Mesendoderm (in vitro differentiated cells): ENCODE data around the gene VSIG2. TPM values are rescaled to one million over a fixed set of nuclear protein-coding genes. Genes with fewer than 3 reads are reported as not detected.
A peak's percentile ranks its signal among the peaks of the same experiment; 100 is the strongest.

ENCODE experiments used
- DNase-seq: peaks from one replicate; pipeline ENCODE4 v3.0.0; 2013
- H2AK5ac ChIP-seq: 2 replicates; pipeline ENCODE4 v1.6.1; 2013; ENCODE audit warnings: low read length, inconsistent platforms
- H2BK120ac ChIP-seq: 2 replicates; pipeline ENCODE4 v1.6.1; 2013; ENCODE audit warnings: low read depth, mild to moderate bottlenecking, low read length, moderate library complexity, mixed read lengths
- H2BK15ac ChIP-seq: replicated peaks from 2 replicates; pipeline ENCODE4 v1.6.1; 2013; ENCODE audit warnings: low read depth, mild to moderate bottlenecking, moderate library complexity
- H2BK5ac ChIP-seq: 2 replicates; pipeline ENCODE4 v1.6.1; 2013; ENCODE audit warnings: low read length, inconsistent platforms
- H3K18ac ChIP-seq: 2 replicates; pipeline ENCODE4 v1.6.1; 2013; ENCODE audit warnings: mild to moderate bottlenecking, low read length, mixed read lengths
- H3K23ac ChIP-seq: one replicate; pipeline ENCODE4 v1.6.1; 2013; ENCODE audit warnings: low read length
- H3K27ac ChIP-seq: 2 replicates; pipeline ENCODE4 v1.5.1; 2013; ENCODE audit warnings: low read depth, mild to moderate bottlenecking, inconsistent platforms, low read length, moderate library complexity
- H3K27me3 ChIP-seq: 2 replicates; pipeline ENCODE4 v1.6.1; 2013; ENCODE audit warnings: low read length, control low read depth, mild to moderate bottlenecking, inconsistent platforms; ENCODE audit not compliant: insufficient read depth, poor library complexity
- H3K36me3 ChIP-seq: 2 replicates; pipeline ENCODE4 v1.6.1; 2013; ENCODE audit warnings: low read length, inconsistent platforms; ENCODE audit not compliant: control insufficient read depth, insufficient read depth
- H3K4ac ChIP-seq: one replicate; pipeline ENCODE4 v1.6.1; 2013; ENCODE audit warnings: low read depth, mild to moderate bottlenecking, low read length, moderate library complexity
- H3K4me1 ChIP-seq: 2 replicates; pipeline ENCODE4 v1.6.1; 2013; ENCODE audit warnings: low read depth, low read length, inconsistent platforms; ENCODE audit not compliant: control insufficient read depth
- H3K4me2 ChIP-seq: 2 replicates; pipeline ENCODE4 v1.6.1; 2013; ENCODE audit warnings: low read length
- H3K4me3 ChIP-seq: 2 replicates; pipeline ENCODE4 v1.5.1; 2013; ENCODE audit warnings: mild to moderate bottlenecking, low read length
- H3K56ac ChIP-seq: one replicate; pipeline ENCODE4 v1.6.1; 2013; ENCODE audit warnings: low read length
- H3K79me1 ChIP-seq: 2 replicates; pipeline ENCODE4 v1.6.1; 2013; ENCODE audit warnings: low read length, inconsistent platforms
- H3K79me2 ChIP-seq: 2 replicates; pipeline ENCODE4 v1.6.1; 2013; ENCODE audit warnings: mild to moderate bottlenecking, low read length; ENCODE audit not compliant: control insufficient read depth, insufficient read depth
- H3K9ac ChIP-seq: 2 replicates; pipeline ENCODE4 v1.6.1; 2013; ENCODE audit warnings: low read length, inconsistent platforms
- H4K5ac ChIP-seq: one replicate; pipeline ENCODE4 v1.6.1; 2013; ENCODE audit warnings: low read length
- H4K8ac ChIP-seq: one replicate; pipeline ENCODE4 v1.6.1; 2013; ENCODE audit warnings: low read depth, mild to moderate bottlenecking, control low read depth, low read length, moderate library complexity
- WGBS: extraction: QIAGEN DNeasy Blood & Tissue Kit; methylation state at CpG from one replicate; pipeline ENCODE4 v1.1.7; 2013; ENCODE audit warnings: low lambda C conversion rate, missing lambda C conversion rate; ENCODE audit not compliant: insufficient coverage; ENCODE audit errors: extremely low coverage; 5-methylcytosine and 5-hydroxymethylcytosine counted together
- polyA plus RNA-seq, 2 experiments: library from polyadenylated mRNA; stranded (reverse); fragments of 200-250 nt; gene quantifications; one replicate each; pipeline ENCODE4 v1.2.3, GENCODE V29; 2013

VSIG2 gene
- not detected for polyA plus RNA-seq (2013, experiment 1 of 2)
- polyA plus RNA-seq (2013, experiment 2 of 2), result 0.07 TPM

GRCh38 chr11:124751741-124752470 is at the start of gene VSIG2:
TSS of gene VSIG2 (minus strand) at chr11:124752255. CDS start at chr11:124752137, 118 bp downstream.
- H2AK5ac ChIP-seq, result no peak within 1 kb of the TSS
- peak within 1 kb of the TSS; percentile 9 for H2BK15ac ChIP-seq
- H2BK5ac ChIP-seq, result no peak within 1 kb of the TSS
- DNase-seq, result no peak
- no peak within 1 kb of the TSS for H4K5ac ChIP-seq
- no CpG with 5 or more reads among the region's 42 CpGs for WGBS
- peak within 1 kb of the TSS; percentile 29 for H3K18ac ChIP-seq
- H3K4me2 ChIP-seq, result peak within 1 kb of the TSS; percentile 75
- H3K79me1 ChIP-seq, result no peaks in the 10 kb centered on the region
- peaks cover 4% of the 10 kb centered on the region for H3K4me1 ChIP-seq
- H3K23ac ChIP-seq, result no peak within 1 kb of the TSS
- no peaks in the 10 kb centered on the region for H3K36me3 ChIP-seq
- peak within 1 kb of the TSS; percentile 61 for H3K9ac ChIP-seq
- H2BK120ac ChIP-seq, result no peak within 1 kb of the TSS
- H3K27ac ChIP-seq, result no peak within 1 kb of the TSS
- H3K27me3 ChIP-seq, result peaks cover 77% of the 10 kb centered on the region
- H3K79me2 ChIP-seq, result no peaks in the 10 kb centered on the region
- peak within 1 kb of the TSS; percentile 70 for H3K56ac ChIP-seq
- H4K8ac ChIP-seq, result no peak within 1 kb of the TSS
- H3K4me3 ChIP-seq, result no peak within 1 kb of the TSS
- no peak within 1 kb of the TSS for H3K4ac ChIP-seq

GRCh38 chr11:124801014-124801413 is 49.0 kb upstream of the VSIG2 start:
- H3K18ac ChIP-seq, result no peak overlapping the region
- no peak overlapping the region for H3K4me3 ChIP-seq
- H4K8ac ChIP-seq, result no peak overlapping the region
- peaks cover 2% of the 10 kb centered on the region for H3K79me1 ChIP-seq
- WGBS, result no CpG with 5 or more reads among the region's 8 CpGs
- peak overlapping the region; percentile 98 for H3K27ac ChIP-seq
- peak overlapping the region; percentile 87 for H3K56ac ChIP-seq
- no peak overlapping the region for H3K23ac ChIP-seq
- no peak overlapping the region for H2AK5ac ChIP-seq
- peak overlapping the region; percentile 78 for H3K9ac ChIP-seq
- no peaks in the 10 kb centered on the region for H3K27me3 ChIP-seq
- H4K5ac ChIP-seq, result no peak overlapping the region
- H3K4ac ChIP-seq, result no peak overlapping the region
- no peak for DNase-seq
- no peak overlapping the region for H2BK5ac ChIP-seq
- H2BK15ac ChIP-seq, result no peak overlapping the region
- H3K79me2 ChIP-seq, result peaks cover 31% of the 10 kb centered on the region
- peaks cover 2% of the 10 kb centered on the region for H3K4me1 ChIP-seq
- H3K36me3 ChIP-seq, result no peaks in the 10 kb centered on the region
- peak overlapping the region; percentile 68 for H3K4me2 ChIP-seq
- no peak overlapping the region for H2BK120ac ChIP-seq

- WGBS, result no CpG with 5 or more reads among the region's 62 CpGs
- Histone ChIP-seq H3K18ac (peak within 1 kb of the TSS; percentile 100), H2AK5ac (no peak within 1 kb of the TSS), H2BK5ac (peak within 1 kb of the TSS; percentile 66), H3K4ac (peak within 1 kb of the TSS; percentile 99), H3K4me3 (peak within 1 kb of the TSS; percentile 73), H3K56ac (peak within 1 kb of the TSS; percentile 96), H3K79me2 (peaks cover 36% of the 10 kb centered on the region), H2BK120ac (peak within 1 kb of the TSS; percentile 98), H3K27me3 (no peaks in the 10 kb centered on the region), H3K79me1 (peaks cover 2% of the 10 kb centered on the region), H4K5ac (no peak within 1 kb of the TSS), H3K9ac (peak within 1 kb of the TSS; percentile 78), H3K23ac (peak within 1 kb of the TSS; percentile 54), H4K8ac (peak within 1 kb of the TSS; percentile 43), H3K36me3 (no peaks in the 10 kb centered on the region), H3K4me1 (peaks cover 2% of the 10 kb centered on the region), H3K27ac (peak within 1 kb of the TSS; percentile 98), H2BK15ac (no peak within 1 kb of the TSS), H3K4me2 (peak within 1 kb of the TSS; percentile 78)
- DNase-seq, result peak; percentile 92
Measured at GRCh38 chr11:124800226-124800929, 48.3 kb upstream of the VSIG2 start, which contains the start of gene MSANTD2. TSS of gene MSANTD2 (minus strand) at chr11:124800406. CDS start at chr11:124800380, 26 bp downstream.

GRCh38 chr11:124799348-124800225 is 47.5 kb upstream of the VSIG2 start:
- peaks cover 2% of the 10 kb centered on the region for H3K79me1 ChIP-seq
- no CpG with 5 or more reads among the region's 83 CpGs for WGBS
- H3K56ac ChIP-seq, result peak overlapping the region; percentile 96
- no peaks in the 10 kb centered on the region for H3K27me3 ChIP-seq
- peak overlapping the region; percentile 98 for H3K27ac ChIP-seq
- no peak overlapping the region for H2BK5ac ChIP-seq
- H3K4ac ChIP-seq, result peak overlapping the region; percentile 85
- H3K79me2 ChIP-seq, result peaks cover 42% of the 10 kb centered on the region
- peak overlapping the region; percentile 100 for H3K18ac ChIP-seq
- H2BK15ac ChIP-seq, result no peak overlapping the region
- H4K8ac ChIP-seq, result peak overlapping the region; percentile 43
- no peak overlapping the region for H4K5ac ChIP-seq
- peak overlapping the region; percentile 78 for H3K9ac ChIP-seq
- H3K4me1 ChIP-seq, result peaks cover 2% of the 10 kb centered on the region
- peak overlapping the region; percentile 73 for H3K4me3 ChIP-seq
- peak overlapping the region; percentile 54 for H3K23ac ChIP-seq
- H3K4me2 ChIP-seq, result peak overlapping the region; percentile 78
- DNase-seq, result peak; percentile 63
- H3K36me3 ChIP-seq, result no peaks in the 10 kb centered on the region
- H2AK5ac ChIP-seq, result no peak overlapping the region
- H2BK120ac ChIP-seq, result no peak overlapping the region

GRCh38 chr11:124798991-124799347 is 46.9 kb upstream of the VSIG2 start:
- H3K56ac ChIP-seq, result peak overlapping the region; percentile 96
- no peak overlapping the region for H2AK5ac ChIP-seq
- H3K18ac ChIP-seq, result no peak overlapping the region
- peak; percentile 78 for DNase-seq
- peak overlapping the region; percentile 98 for H3K27ac ChIP-seq
- no peak overlapping the region for H3K23ac ChIP-seq
- no peaks in the 10 kb centered on the region for H3K27me3 ChIP-seq
- H3K79me1 ChIP-seq, result peaks cover 2% of the 10 kb centered on the region
- peaks cover 42% of the 10 kb centered on the region for H3K79me2 ChIP-seq
- no peak overlapping the region for H3K4ac ChIP-seq
- H3K36me3 ChIP-seq, result no peaks in the 10 kb centered on the region
- peak overlapping the region; percentile 78 for H3K9ac ChIP-seq
- H3K4me2 ChIP-seq, result peak overlapping the region; percentile 78
- H4K5ac ChIP-seq, result no peak overlapping the region
- no CpG with 5 or more reads among the region's 8 CpGs for WGBS
- H2BK15ac ChIP-seq, result no peak overlapping the region
- no peak overlapping the region for H4K8ac ChIP-seq
- H2BK5ac ChIP-seq, result no peak overlapping the region
- peak overlapping the region; percentile 73 for H3K4me3 ChIP-seq
- no peak overlapping the region for H2BK120ac ChIP-seq
- peaks cover 2% of the 10 kb centered on the region for H3K4me1 ChIP-seq
